Memory B cell (primary cell): ENCODE results near the gene IMMT.
"Not testable (repeated sequence)": the region's sequence is repeated elsewhere in the genome, so short reads cannot be mapped to it uniquely, and the experiment has no call there.

ENCODE experiments used
- ATAC-seq: fragments of 150-1000 bp; cut with Tn5 transposase; 2 replicates; pipeline ENCODE4 v1.10.0; 2021; ENCODE audit warnings: low read depth, mild to moderate bottlenecking, moderate library complexity
- DNase-seq, 2 donors: peaks; one replicate each; pipeline ENCODE4 v3.0.0; 2022; ENCODE audit warnings: low spot score in 2 of 2
- H3K27ac Mint-ChIP-seq: one replicate; pipeline ENCODE4 v1.8.0; 2022; ENCODE audit warnings: mild to moderate bottlenecking, moderate library complexity, mixed read lengths
- H3K27me3 Mint-ChIP-seq: one replicate; pipeline ENCODE4 v1.8.0; 2022; ENCODE audit warnings: mixed read lengths
- H3K36me3 Mint-ChIP-seq: one replicate; pipeline ENCODE4 v1.8.0; 2022; ENCODE audit warnings: mild to moderate bottlenecking, mixed read lengths
- H3K4me1 Mint-ChIP-seq: one replicate; pipeline ENCODE4 v1.8.0; 2022; ENCODE audit warnings: mixed read lengths
- H3K4me3 Mint-ChIP-seq: one replicate; pipeline ENCODE4 v1.8.0; 2022; ENCODE audit warnings: mild to moderate bottlenecking, moderate library complexity, mixed read lengths
- H3K9me3 Mint-ChIP-seq: one replicate; pipeline ENCODE4 v1.8.0; 2022; ENCODE audit warnings: mixed read lengths

IMMT gene

GRCh38 chr2:86195055-86195807, at the start of gene IMMT:
IMMT (minus strand) TSS chr2:86195462; CDS start chr2:86195382, 80 bp downstream.
- peaks cover 7% of the 10 kb centered on the region for H3K36me3 Mint-ChIP-seq
- peak within 1 kb of the TSS; percentile 93 for H3K4me3 Mint-ChIP-seq
- no peaks in the 10 kb centered on the region for H3K27me3 Mint-ChIP-seq
- DNase-seq = peak; percentile 78 to 84
- peak; percentile 87 for ATAC-seq
- peak within 1 kb of the TSS; percentile 96 for H3K27ac Mint-ChIP-seq
- peaks cover 28% of the 10 kb centered on the region for H3K4me1 Mint-ChIP-seq
- H3K9me3 Mint-ChIP-seq = no peaks in the 10 kb centered on the region

GRCh38 chr2:86244781-86245180, 49.5 kb upstream of the IMMT start:
- H3K4me3 Mint-ChIP-seq, H3K36me3 Mint-ChIP-seq, DNase-seq, ATAC-seq, H3K27me3 Mint-ChIP-seq, H3K9me3 Mint-ChIP-seq, H3K27ac Mint-ChIP-seq: not testable (repeated sequence)
- H3K4me1 Mint-ChIP-seq = peaks cover 37% of the 10 kb centered on the region

- Mint-ChIP-seq H3K36me3 (no peaks in the 10 kb centered on the region), H3K9me3 (no peaks in the 10 kb centered on the region), H3K27me3 (no peaks in the 10 kb centered on the region), H3K4me3 (peak overlapping the region; percentile 11), H3K4me1 (peaks cover 37% of the 10 kb centered on the region), H3K27ac (peak overlapping the region; percentile 2)
- ATAC-seq (peak; percentile 77), DNase-seq (peak in 1 of 2 donors; percentile 23)
These were observed 48.9 kb upstream of the IMMT start for GRCh38 chr2:86243950-86244733.

GRCh38 chr2:86243272-86243671, 48.0 kb upstream of the IMMT start:
- Mint-ChIP-seq H3K27ac (peak overlapping the region; percentile 68), H3K4me1 (peaks cover 41% of the 10 kb centered on the region), H3K36me3 (no peaks in the 10 kb centered on the region), H3K9me3 (no peaks in the 10 kb centered on the region), H3K4me3 (no peak overlapping the region), H3K27me3 (no peaks in the 10 kb centered on the region)
- DNase-seq (no peak), ATAC-seq (no peak)

GRCh38 chr2:86241611-86242010, 46.3 kb upstream of the IMMT start:
- Mint-ChIP-seq H3K27ac (peak overlapping the region; percentile 53), H3K9me3 (no peaks in the 10 kb centered on the region), H3K4me3 (no peak overlapping the region), H3K4me1 (peaks cover 47% of the 10 kb centered on the region), H3K36me3 (no peaks in the 10 kb centered on the region), H3K27me3 (no peaks in the 10 kb centered on the region)
- DNase-seq (no peak), ATAC-seq (peak; percentile 24)

- Mint-ChIP-seq H3K4me1 (peaks cover 49% of the 10 kb centered on the region), H3K4me3 (no peak overlapping the region), H3K36me3 (no peaks in the 10 kb centered on the region), H3K27me3 (peaks cover 2% of the 10 kb centered on the region), H3K27ac (peak overlapping the region; percentile 72), H3K9me3 (peaks cover 2% of the 10 kb centered on the region)
- DNase-seq (no peak), ATAC-seq (no peak)
These were observed 45.0 kb upstream of the IMMT start for GRCh38 chr2:86240251-86240650.

GRCh38 chr2:86239745-86240144, 44.5 kb upstream of the IMMT start:
- Mint-ChIP-seq H3K27me3 (peaks cover 2% of the 10 kb centered on the region), H3K27ac (peak overlapping the region; percentile 72), H3K36me3 (no peaks in the 10 kb centered on the region), H3K9me3 (peaks cover 2% of the 10 kb centered on the region), H3K4me1 (peaks cover 49% of the 10 kb centered on the region), H3K4me3 (no peak overlapping the region)
- ATAC-seq = no peak
- no peak for DNase-seq

GRCh38 chr2:86239326-86239725, 44.1 kb upstream of the IMMT start:
- peaks cover 46% of the 10 kb centered on the region for H3K4me1 Mint-ChIP-seq
- H3K4me3 Mint-ChIP-seq = no peak overlapping the region
- H3K27ac Mint-ChIP-seq = peak overlapping the region; percentile 72
- no peak for DNase-seq
- peaks cover 2% of the 10 kb centered on the region for H3K9me3 Mint-ChIP-seq
- no peak for ATAC-seq
- H3K36me3 Mint-ChIP-seq = no peaks in the 10 kb centered on the region
- H3K27me3 Mint-ChIP-seq = peaks cover 2% of the 10 kb centered on the region

GRCh38 chr2:86238354-86238753, 43.1 kb upstream of the IMMT start:
- peaks cover 2% of the 10 kb centered on the region for H3K27me3 Mint-ChIP-seq
- H3K4me3 Mint-ChIP-seq = peak overlapping the region; percentile 0
- ATAC-seq (peak; percentile 96), DNase-seq (peak; percentile 60 to 79)
- H3K27ac Mint-ChIP-seq = peak overlapping the region; percentile 33
- no peaks in the 10 kb centered on the region for H3K36me3 Mint-ChIP-seq
- H3K9me3 Mint-ChIP-seq = peaks cover 2% of the 10 kb centered on the region
- H3K4me1 Mint-ChIP-seq = peaks cover 38% of the 10 kb centered on the region

GRCh38 chr2:86237172-86237571, 41.9 kb upstream of the IMMT start:
- Mint-ChIP-seq H3K4me3 (no peak overlapping the region), H3K36me3 (no peaks in the 10 kb centered on the region), H3K9me3 (peaks cover 2% of the 10 kb centered on the region), H3K4me1 (peaks cover 26% of the 10 kb centered on the region), H3K27ac (peak overlapping the region; percentile 56), H3K27me3 (peaks cover 2% of the 10 kb centered on the region)
- ATAC-seq (no peak), DNase-seq (no peak)

GRCh38 chr2:86235196-86235980, 40.1 kb upstream of the IMMT start:
- Mint-ChIP-seq H3K4me1 (peaks cover 14% of the 10 kb centered on the region), H3K9me3 (peaks cover 2% of the 10 kb centered on the region), H3K27me3 (peaks cover 3% of the 10 kb centered on the region), H3K36me3 (no peaks in the 10 kb centered on the region), H3K4me3 (no peak overlapping the region), H3K27ac (no peak overlapping the region)
- DNase-seq (no peak), ATAC-seq (no peak)

- Mint-ChIP-seq H3K4me1 (peaks cover 12% of the 10 kb centered on the region), H3K9me3 (peaks cover 2% of the 10 kb centered on the region), H3K4me3 (no peak overlapping the region), H3K27ac (no peak overlapping the region), H3K36me3 (no peaks in the 10 kb centered on the region), H3K27me3 (peaks cover 3% of the 10 kb centered on the region)
- DNase-seq (no peak), ATAC-seq (no peak)
These were observed 39.4 kb upstream of the IMMT start for GRCh38 chr2:86234563-86235131.

- H3K9me3 Mint-ChIP-seq = peaks cover 2% of the 10 kb centered on the region
- DNase-seq (no peak), ATAC-seq (no peak)
- H3K4me3 Mint-ChIP-seq = no peak overlapping the region
- H3K27ac Mint-ChIP-seq = no peak overlapping the region
- no peaks in the 10 kb centered on the region for H3K36me3 Mint-ChIP-seq
- peaks cover 3% of the 10 kb centered on the region for H3K27me3 Mint-ChIP-seq
- peaks cover 17% of the 10 kb centered on the region for H3K4me1 Mint-ChIP-seq
These were observed 38.2 kb upstream of the IMMT start for GRCh38 chr2:86233436-86233835.
